LNCaP clone FGC (cell line): ENCODE results near the gene FPR3.

Source experiments
- DNase-seq: peaks from one replicate; pipeline ENCODE4 v3.0.0-alpha.2; 2011; ENCODE audit warnings: low read depth
- H3K4me3 ChIP-seq: 2 replicates; pipeline ENCODE4 v1.5.1; 2011; ENCODE audit warnings: mild to moderate bottlenecking, low read depth, low read length, control low read depth
- TF ChIP-seq, protein P1 (sequence below): IDR thresholded peaks from 2 replicates; pipeline ENCODE4 v1.5.1; 2012; ENCODE audit warnings: mild to moderate bottlenecking; ENCODE audit not compliant: control insufficient read depth, insufficient read depth; ENCODE audit errors: extremely low read depth

Gene FPR3

GRCh38 chr19:51816711-51817110 is 21.8 kb downstream of the FPR3 start:
- TF ChIP-seq, protein P1, sequence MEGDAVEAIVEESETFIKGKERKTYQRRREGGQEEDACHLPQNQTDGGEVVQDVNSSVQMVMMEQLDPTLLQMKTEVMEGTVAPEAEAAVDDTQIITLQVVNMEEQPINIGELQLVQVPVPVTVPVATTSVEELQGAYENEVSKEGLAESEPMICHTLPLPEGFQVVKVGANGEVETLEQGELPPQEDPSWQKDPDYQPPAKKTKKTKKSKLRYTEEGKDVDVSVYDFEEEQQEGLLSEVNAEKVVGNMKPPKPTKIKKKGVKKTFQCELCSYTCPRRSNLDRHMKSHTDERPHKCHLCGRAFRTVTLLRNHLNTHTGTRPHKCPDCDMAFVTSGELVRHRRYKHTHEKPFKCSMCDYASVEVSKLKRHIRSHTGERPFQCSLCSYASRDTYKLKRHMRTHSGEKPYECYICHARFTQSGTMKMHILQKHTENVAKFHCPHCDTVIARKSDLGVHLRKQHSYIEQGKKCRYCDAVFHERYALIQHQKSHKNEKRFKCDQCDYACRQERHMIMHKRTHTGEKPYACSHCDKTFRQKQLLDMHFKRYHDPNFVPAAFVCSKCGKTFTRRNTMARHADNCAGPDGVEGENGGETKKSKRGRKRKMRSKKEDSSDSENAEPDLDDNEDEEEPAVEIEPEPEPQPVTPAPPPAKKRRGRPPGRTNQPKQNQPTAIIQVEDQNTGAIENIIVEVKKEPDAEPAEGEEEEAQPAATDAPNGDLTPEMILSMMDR: no peak
- DNase-seq: no peak
- no peak overlapping the region for H3K4me3 ChIP-seq

GRCh38 chr19:51820011-51820410 is 25.1 kb downstream of the FPR3 start:
- H3K4me3 ChIP-seq: no peak overlapping the region
- TF ChIP-seq, protein P1: no peak
- DNase-seq: no peak

- TF ChIP-seq, protein P1: no peak
- H3K4me3 ChIP-seq: no peak overlapping the region
- no peak for DNase-seq
These were observed 26.0 kb downstream of the FPR3 start for GRCh38 chr19:51820831-51821446.

DNA sequence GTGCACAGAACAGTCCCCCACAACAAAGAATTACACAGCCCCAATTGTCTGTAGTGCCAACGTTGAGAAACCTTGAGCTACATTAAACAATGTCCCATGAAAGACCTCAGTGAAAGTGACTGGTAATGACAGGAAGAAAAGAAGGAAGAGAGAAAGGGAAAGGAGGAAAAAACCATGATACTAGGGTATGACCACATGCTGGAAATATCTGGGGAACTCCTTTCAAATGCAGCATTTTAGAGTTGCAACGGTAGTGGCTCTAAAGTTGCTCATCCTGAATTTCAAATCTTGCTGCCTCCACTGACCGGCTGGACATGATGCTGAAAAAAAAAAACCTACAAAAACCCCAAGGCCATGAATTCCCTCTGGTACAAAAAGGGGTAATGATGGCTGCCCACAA is 26.5 kb downstream of the FPR3 start:
- H3K4me3 ChIP-seq: no peak overlapping the region
- TF ChIP-seq, protein P1: no peak
- no peak for DNase-seq

DNA sequence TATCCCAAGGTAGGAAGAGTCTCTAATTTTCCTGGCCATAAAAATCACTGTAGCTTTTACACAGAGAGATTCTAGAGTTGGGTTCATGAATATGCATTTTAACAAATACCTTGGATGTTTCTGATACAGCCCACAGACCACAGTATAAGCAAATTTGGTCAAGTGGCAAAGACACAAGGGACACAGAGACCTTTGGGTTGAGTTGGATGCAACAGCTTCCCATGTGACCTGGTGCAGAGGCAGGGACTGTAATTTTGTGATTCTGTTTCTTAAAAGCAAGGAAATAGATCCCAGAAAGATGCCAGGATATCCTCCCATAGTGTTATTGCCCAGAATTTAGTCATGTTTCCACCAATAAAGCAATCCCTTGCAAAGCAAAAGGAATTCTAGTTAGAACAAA is 27.0 kb downstream of the FPR3 start:
- TF ChIP-seq, protein P1: no peak
- H3K4me3 ChIP-seq: no peak overlapping the region

DNA sequence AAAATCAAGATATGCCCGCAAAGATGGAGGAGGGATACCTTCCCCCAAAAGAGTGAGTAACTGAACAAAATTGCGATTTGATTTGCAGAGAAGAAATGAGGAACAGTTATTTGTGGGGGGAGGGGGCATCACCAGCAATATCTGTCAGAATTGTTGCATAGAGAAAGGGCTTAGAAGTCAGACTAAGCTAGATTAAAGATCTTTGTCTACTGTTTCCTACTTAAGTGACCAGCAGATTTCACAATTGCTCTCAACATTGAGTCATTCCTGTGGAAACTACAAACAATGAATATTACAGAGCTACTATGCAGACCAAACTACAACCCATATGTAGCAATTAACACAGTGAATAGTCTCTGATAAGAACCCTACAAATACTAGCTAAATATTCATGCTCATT is 27.4 kb downstream of the FPR3 start:
- H3K4me3 ChIP-seq: no peak overlapping the region
- TF ChIP-seq, protein P1: no peak
- no peak for DNase-seq

More for the DNA sequence above, 27.0 kb downstream of the FPR3 start:
- DNase-seq: no peak

DNA sequence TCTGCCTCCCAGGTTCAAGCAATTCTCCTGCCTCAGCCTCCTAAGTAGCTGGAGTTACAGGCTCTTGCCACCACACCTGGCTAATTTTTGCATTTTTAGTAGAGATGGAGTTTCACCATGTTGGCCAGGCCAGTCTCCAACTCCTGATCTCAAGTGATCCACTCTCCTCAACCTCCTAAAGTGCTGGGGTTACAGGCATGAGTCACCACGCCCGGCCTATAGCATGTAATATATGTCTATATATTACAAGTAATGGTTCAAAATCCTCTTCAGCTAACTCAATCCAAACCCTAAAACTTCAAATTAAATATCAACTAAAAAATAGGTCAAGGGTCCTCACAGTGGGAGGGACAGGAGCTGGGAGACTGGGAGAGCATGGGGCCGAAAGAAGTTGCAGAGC is 28.0 kb downstream of the FPR3 start:
- DNase-seq: no peak
- no peak overlapping the region for H3K4me3 ChIP-seq
- TF ChIP-seq, protein P1: no peak
